B cell (primary cell): Measurements from ENCODE around the gene UBE2D1. TPM values are rescaled to one million over a fixed set of nuclear protein-coding genes. Genes with fewer than 3 reads are reported as not detected.

ENCODE experiments used
- ATAC-seq: fragments of 200-7000 bp; cut with Tn5 transposase; one replicate; pipeline ENCODE4 v1.10.0; 2021; ENCODE audit warnings: low read depth, mild to moderate bottlenecking, moderate number of reproducible peaks, moderate library complexity
- CTCF ChIA-PET: fragments of 350-600 bp; sonication (Branson Sonifier 250); formaldehyde crosslinking; loops from one replicate; lab custom pipeline; 2021; ENCODE audit warnings: antibody characterized with exemption, inconsistent platforms; lab: Charles Lee
- POLR2A ChIA-PET: fragments of 350-600 bp; sonication (Branson Sonifier 250); formaldehyde crosslinking; loops from one replicate; lab custom pipeline; 2021; ENCODE audit warnings: antibody characterized with exemption; lab: Charles Lee
- DNase-seq: peaks from one replicate; pipeline ENCODE4 v3.0.0; 2013
- H2AFZ ChIP-seq: 2 replicates; pipeline ENCODE4 v1.6.1; 2012; ENCODE audit warnings: mild to moderate bottlenecking, low read depth, low read length; ENCODE audit not compliant: insufficient read depth, poor library complexity, severe bottlenecking
- H3K27ac ChIP-seq, 2 donors: 1 replicate in 1 of 2; 2 replicates in 1 of 2; pipeline ENCODE4 v1.5.1; 2012 to 2013; ENCODE audit warnings: low read length in 2 of 2, mild to moderate bottlenecking in 2 of 2, moderate library complexity in 1 of 2
- H3K27me3 ChIP-seq, 4 experiments: fragments of 200-600 bp in 1 of 4; sonication (generic) in 1 of 4; replicated peaks in 1 of 4; 1 replicate in 2 of 4; 2 replicates in 2 of 4; pipeline versions ENCODE4 v1.6.1 to v1.7.0; 2013 to 2016; ENCODE audit warnings: low read length in 3 of 4, mild to moderate bottlenecking in 2 of 4, mixed read lengths in 1 of 4, moderate library complexity in 1 of 4; ENCODE audit not compliant: insufficient read depth in 4 of 4, control insufficient read depth in 3 of 4; ENCODE audit errors: control extremely low read depth in 1 of 4
- H3K36me3 ChIP-seq, 2 experiments: replicated peaks in 1 of 2; 1 replicate in 1 of 2; 2 replicates in 1 of 2; pipeline versions ENCODE4 v1.6.1 to v1.7.1; 2013; ENCODE audit warnings: low read length in 1 of 2; ENCODE audit not compliant: insufficient read depth in 2 of 2, control insufficient read depth in 1 of 2; ENCODE audit errors: control extremely low read depth in 1 of 2, extremely low read depth in 1 of 2
- H3K4me1 ChIP-seq, 2 donors: fragments of 200-600 bp in 1 of 2; sonication (generic) in 1 of 2; 1 replicate in 1 of 2; 2 replicates in 1 of 2; pipeline versions ENCODE4 v1.5.1 to v1.6.1; 2013 to 2017; ENCODE audit warnings: low read length in 2 of 2; ENCODE audit not compliant: control insufficient read depth in 2 of 2, insufficient read depth in 2 of 2
- H3K4me2 ChIP-seq: replicated peaks from 2 replicates; pipeline ENCODE3; 2012; ENCODE audit warnings: mild to moderate bottlenecking, low read depth, low read length; ENCODE audit not compliant: poor library complexity, severe bottlenecking
- H3K4me3 ChIP-seq, 5 experiments: fragments of 200-600 bp in 1 of 5; sonication (generic) in 1 of 5; 1 replicate in 3 of 5; 2 replicates in 2 of 5; pipeline versions ENCODE4 v1.5.1 to v1.7.0; 2011 to 2016; ENCODE audit warnings: low read length in 4 of 5, mild to moderate bottlenecking in 4 of 5, low read depth in 2 of 5, control low read depth in 1 of 5, moderate library complexity in 1 of 5; ENCODE audit not compliant: insufficient read depth in 1 of 5; ENCODE audit errors: control extremely low read depth in 1 of 5, extremely low read depth in 1 of 5
- H3K79me2 ChIP-seq: fragments of 200-600 bp; sonication (generic); one replicate; pipeline ENCODE4 v1.6.0; 2016; ENCODE audit warnings: low read length; ENCODE audit not compliant: control insufficient read depth, insufficient read depth
- H3K9ac ChIP-seq: fragments of 200-600 bp; sonication (generic); 2 replicates; pipeline ENCODE4 v1.6.1; 2017; ENCODE audit warnings: mild to moderate bottlenecking, low read length, moderate library complexity
- H3K9me3 ChIP-seq, 3 donors: one replicate each; pipeline versions ENCODE4 v1.6.1 to v1.7.1; 2013; ENCODE audit warnings: low read length in 2 of 3; ENCODE audit not compliant: control insufficient read depth in 2 of 3, insufficient read depth in 1 of 3; ENCODE audit errors: control extremely low read depth in 1 of 3
- H4K20me1 ChIP-seq: 2 replicates; pipeline ENCODE4 v1.6.0; 2012; ENCODE audit warnings: mild to moderate bottlenecking, low read length; ENCODE audit not compliant: insufficient read depth, control insufficient read depth, poor library complexity, severe bottlenecking
- H3K27ac Mint-ChIP-seq: one replicate; pipeline ENCODE4 v1.8.0; 2021; ENCODE audit warnings: mixed read lengths
- H3K27me3 Mint-ChIP-seq: one replicate; pipeline ENCODE4 v1.8.0; 2021; ENCODE audit warnings: mixed read lengths
- H3K4me1 Mint-ChIP-seq: one replicate; pipeline ENCODE4 v1.8.0; 2021; ENCODE audit warnings: mixed read lengths
- H3K4me3 Mint-ChIP-seq: one replicate; pipeline ENCODE4 v1.8.0; 2021; ENCODE audit warnings: mixed read lengths
- H3K9me3 Mint-ChIP-seq: one replicate; pipeline ENCODE4 v1.8.0; 2022; ENCODE audit warnings: mixed read lengths; ENCODE audit not compliant: insufficient read depth
- CTCF ChIP-seq: fragments of 200-600 bp; IDR thresholded peaks from one replicate; pipeline ENCODE4 v1.8.0; 2022; ENCODE audit warnings: antibody characterized with exemption, mild to moderate bottlenecking
- EZH2 ChIP-seq: IDR thresholded peaks from 2 replicates; pipeline ENCODE4 v1.6.1; 2012; ENCODE audit warnings: borderline replicate concordance, low read depth, mild to moderate bottlenecking, moderate library complexity, low read length; ENCODE audit not compliant: insufficient read depth, poor library complexity, severe bottlenecking
- WGBS: methylation state at CpG from one replicate; pipeline ENCODE4 v1.1.5; 2013; ENCODE audit warnings: missing lambda C conversion rate; ENCODE audit not compliant: insufficient coverage; 5-methylcytosine and 5-hydroxymethylcytosine counted together
- intact Hi-C: fragments of 100-400 bp; cut with micrococcal nuclease; formaldehyde crosslinking; loops from one replicate; pipeline ENCODE4 v1.10.0; 2022
- polyA plus RNA-seq: library from polyadenylated mRNA; depleted of rRNA; stranded (reverse); fragments of >200 nt; gene quantifications from 2 replicates; pipeline ENCODE4 v1.2.3, GENCODE V29; 2012
- total RNA-seq, 2 donors: library from RNA; stranded (reverse); fragments of 120-200 nt in 1 of 2; gene quantifications; 1 replicate in 1 of 2; 2 replicates in 1 of 2; pipeline versions ENCODE4 v1.2.3 to v1.2.4, GENCODE V29; 2013 to 2022

The UBE2D1 gene
- total and polyA plus RNA-seq, 2 donors (not counting 1 experiment from before 2014, with no cell fraction given) = 8.5 to 12.6 TPM

GRCh38 chr10:58350619-58351323, 16.0 kb downstream of the UBE2D1 start:
- no CpG with 5 or more reads among the region's 6 CpGs for WGBS
- Histone ChIP-seq H4K20me1 (peaks cover 25% of the 10 kb centered on the region), H3K4me3 (no peak overlapping the region), H3K79me2 (peaks cover 74% of the 10 kb centered on the region), H3K9ac (no peak overlapping the region), H2AFZ (no peak overlapping the region), H3K27me3 (no peaks in the 10 kb centered on the region), H3K27ac (no peak overlapping the region), H3K4me2 (no peak overlapping the region), H3K9me3 (no peaks in the 10 kb centered on the region), H3K4me1 (peaks cover 6 to 47% of the 10 kb centered on the region in 2 donors), H3K36me3 (no peaks in the 10 kb centered on the region)
- Mint-ChIP-seq H3K27ac (no peak overlapping the region), H3K4me3 (no peak overlapping the region), H3K4me1 (peaks cover 55% of the 10 kb centered on the region), H3K9me3 (no peaks in the 10 kb centered on the region), H3K27me3 (no peaks in the 10 kb centered on the region)
- no peak for ATAC-seq
- CTCF ChIA-PET = interaction anchor here (1.2 kb wide), 2 partner anchors 34 to 51 kb away, joined by 3 read pairs; partner anchors contain the start of gene TFAM
- no peak for DNase-seq
- POLR2A ChIA-PET = no interaction called here
- intact Hi-C loops = no loop called here
- TF ChIP-seq CTCF (no peak), EZH2 (no peak)
